ENCODE measurements around the gene MSRB2.

- TF ChIP-seq POLR2A (IDR thresholded peaks at IDR 0.05; ENCODE audit: low read length) (no peak), GATA1 (IDR thresholded peaks at IDR 0.05; ENCODE audit: low read depth, low read length) (no peak)
These were observed 55.7 kb downstream of the MSRB2 start for GRCh38 chr10:23151071-23151470.
